GM20431 (cell line): ENCODE results near the gene HGFAC.

Experiments
- in situ Hi-C: fragments of 300-500 bp; cut with MseI, MboI; formaldehyde crosslinking; loops from one replicate; pipeline ENCODE4 v1.15.0; 2020; ENCODE audit warnings: low sequenced_read_pairs; ENCODE audit not compliant: unreplicated experiment

Gene HGFAC

GRCh38 chr4:3423406-3423805, 18.4 kb upstream of the HGFAC start:
- in situ Hi-C loops = no loop called here

GRCh38 chr4:3423952-3424351, 17.8 kb upstream of the HGFAC start:
- in situ Hi-C loops = no loop called here

GRCh38 chr4:3424522-3425095, 17.2 kb upstream of the HGFAC start:
- in situ Hi-C loops = no loop called here

DNA sequence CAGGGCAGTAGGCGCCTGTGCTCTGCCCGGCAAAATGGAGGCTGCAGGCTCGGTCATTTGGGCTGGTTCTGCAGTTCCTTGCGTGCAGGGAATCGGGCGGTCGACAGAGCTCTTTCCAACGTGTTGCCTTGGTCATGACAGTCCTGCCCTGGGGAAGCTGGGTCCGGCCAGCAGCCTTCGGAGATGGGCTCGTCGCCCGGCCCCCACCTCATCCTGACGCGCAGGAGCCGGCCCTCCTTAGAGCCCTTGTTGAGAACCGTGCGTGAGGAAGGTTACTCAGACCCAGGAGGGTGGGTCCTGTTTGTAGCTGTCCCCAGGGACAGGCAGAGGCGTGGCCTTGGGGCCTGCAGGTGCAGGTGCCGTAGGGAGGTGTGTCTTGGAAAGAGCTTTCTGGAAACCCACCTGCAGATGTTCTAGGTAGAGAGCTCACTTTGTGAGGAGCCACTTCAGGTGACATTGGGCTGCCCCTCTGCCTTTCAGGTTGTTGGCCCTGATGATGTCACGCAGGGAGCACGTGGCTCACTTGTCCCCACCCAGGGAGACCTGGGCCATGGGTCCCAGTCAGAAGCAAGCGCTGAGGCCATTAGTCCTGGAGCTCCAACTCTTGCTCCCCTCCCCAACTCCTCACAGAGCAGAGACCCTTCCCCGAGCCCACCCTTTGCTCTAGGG, 15.2 kb upstream of the HGFAC start:
- in situ Hi-C loops = no loop called here

GRCh38 chr4:3427134-3427476, 14.7 kb upstream of the HGFAC start:
- in situ Hi-C loops = no loop called here

GRCh38 chr4:3427706-3428446, 13.9 kb upstream of the HGFAC start:
- in situ Hi-C loops = no loop called here

DNA sequence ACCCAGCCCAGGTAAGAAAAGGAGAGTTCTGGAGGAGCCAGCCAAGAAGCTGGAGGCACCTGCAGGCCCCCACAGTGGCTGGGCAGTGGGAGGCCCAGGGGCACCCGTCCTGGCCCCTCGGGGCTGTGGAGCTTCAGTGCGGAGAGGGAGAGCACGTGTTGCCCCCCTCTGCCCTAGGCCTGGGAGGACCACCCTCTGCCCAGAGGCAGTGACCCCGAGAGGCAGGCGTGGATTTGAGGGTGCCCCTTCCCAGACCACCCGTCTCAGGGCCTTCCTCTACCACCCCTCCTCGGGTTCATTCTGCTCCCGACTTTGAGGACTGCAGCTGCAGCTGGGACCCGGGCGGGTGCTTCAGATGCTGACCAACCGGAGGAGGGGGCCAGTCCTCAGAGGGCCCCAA, 12.1 kb upstream of the HGFAC start:
- in situ Hi-C loops = no loop called here

DNA sequence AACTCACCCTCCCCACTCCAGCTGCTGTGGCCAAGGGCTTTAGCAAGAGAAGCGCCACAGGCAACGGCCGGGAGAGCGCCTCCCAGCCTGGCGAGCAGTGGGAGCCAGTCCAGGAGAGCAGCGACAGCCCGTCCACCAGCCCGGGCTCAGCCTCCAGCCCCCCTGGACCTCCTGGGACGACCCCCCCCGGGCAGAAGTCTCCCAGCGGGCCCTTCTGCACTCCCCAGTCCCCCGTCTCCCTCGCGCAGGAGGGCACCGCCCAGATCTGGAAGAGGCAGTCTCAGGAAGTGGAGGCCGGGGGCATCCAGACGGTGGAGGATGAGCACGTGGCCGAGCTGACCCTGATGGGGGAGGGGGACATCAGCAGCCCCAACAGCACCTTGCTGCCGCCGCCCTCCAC, 11.2 kb upstream of the HGFAC start:
- in situ Hi-C loops = no loop called here

DNA sequence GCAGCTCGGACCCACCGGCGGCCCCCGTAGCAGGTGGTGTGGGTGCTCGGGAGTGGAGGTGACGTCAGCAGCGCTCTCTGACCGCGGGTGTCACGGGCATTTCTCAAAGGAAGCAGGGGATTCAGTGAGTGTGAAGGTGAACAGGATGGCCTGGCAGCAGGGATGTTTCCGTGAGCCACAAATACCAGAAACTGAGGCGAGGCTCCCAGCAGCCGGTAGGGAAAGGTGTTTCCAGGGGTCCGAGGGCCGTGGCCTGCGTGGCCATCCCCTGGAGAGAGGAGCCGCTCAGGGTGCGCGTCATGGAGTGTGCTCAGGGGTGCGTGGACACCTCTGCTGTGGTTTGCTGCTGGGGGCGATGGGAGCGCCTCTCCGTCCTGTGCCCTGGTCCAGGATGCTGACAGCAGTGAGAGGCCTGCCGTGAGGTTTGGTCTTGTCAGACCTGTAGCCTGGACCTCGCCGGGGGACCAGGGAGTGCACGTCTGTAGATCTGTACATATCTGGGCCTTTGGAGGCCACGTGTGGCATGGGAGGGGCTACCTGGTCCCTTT, 10.2 kb upstream of the HGFAC start:
- in situ Hi-C loops = no loop called here

DNA sequence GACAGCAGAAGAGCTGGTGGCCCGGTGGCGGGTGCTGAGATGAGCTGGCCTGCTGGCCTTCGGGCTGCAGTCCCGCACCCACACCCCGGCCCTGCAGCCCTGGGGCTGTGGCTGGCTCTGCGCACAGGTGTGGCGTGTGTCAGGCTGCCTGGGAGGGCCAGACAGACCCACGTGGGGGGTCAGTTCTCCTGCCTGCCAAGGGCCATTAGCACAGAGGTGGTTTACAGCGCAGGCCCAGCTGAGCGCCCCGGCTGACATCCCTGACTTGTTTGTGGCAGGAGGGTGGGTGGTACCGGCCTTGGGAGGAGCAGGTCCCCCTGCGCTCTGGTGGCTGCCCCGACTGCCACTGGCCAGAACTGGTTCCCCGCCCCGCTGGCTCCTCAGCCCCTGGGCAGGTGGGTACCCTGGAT, 9.4 kb upstream of the HGFAC start:
- in situ Hi-C loops = no loop called here

- in situ Hi-C loops = no loop called here
Observed at GRCh38 chr4:3433138-3433869, 8.5 kb upstream of the HGFAC start.

DNA sequence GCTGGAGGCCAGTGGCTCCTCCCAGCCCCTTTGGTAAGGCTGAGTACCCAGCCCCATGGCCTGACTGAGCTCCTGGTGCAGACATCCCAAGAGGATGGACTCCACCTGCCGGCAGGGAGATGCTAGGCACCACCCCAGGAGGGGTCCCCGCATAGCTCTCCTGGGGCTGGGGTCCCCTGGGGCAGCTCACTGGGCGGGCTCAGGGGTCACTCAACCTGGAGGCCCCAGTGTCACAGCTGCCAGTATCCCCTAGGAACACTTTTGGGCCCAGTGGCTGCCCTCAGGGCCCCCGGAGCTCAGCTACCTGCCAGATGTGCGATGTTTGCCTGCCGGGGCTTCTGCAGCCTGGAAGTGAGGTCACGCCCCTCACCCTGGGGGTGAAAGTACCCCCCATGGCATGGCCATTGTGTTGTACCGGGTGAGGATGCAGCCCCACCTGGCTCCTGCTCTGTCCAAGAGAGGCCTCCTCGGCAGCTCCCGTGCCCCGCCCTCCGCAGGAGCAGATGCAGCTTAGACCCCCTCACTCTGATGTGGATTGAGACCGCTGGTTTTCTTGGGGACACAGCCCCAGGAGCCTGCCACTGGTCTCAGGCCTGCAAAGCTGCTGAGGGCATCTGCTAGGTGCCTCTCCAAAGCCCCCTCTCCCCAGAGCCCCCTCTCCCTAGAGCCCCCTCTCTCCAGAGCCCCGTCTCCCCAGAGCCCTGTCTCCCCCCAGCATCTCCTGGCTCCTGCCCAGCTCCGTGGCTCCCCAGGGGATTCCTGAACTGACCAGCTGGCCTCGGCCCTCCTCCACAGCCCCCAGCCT, 6.7 kb upstream of the HGFAC start:
- in situ Hi-C loops = no loop called here

DNA sequence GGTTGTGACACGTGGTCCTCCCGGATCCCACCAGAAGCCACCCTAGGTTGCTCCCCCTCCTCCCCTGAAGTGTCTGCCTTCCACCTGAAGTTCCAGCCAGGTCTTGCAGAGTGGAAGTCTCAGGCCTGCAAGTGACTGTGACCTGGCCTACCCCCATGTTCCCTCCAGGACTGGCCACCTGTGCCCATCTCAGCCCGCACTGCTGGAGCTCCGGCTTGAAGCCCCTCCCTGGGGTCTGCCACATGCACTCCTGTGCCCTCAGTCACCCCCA, 6.1 kb upstream of the HGFAC start:
- in situ Hi-C loops = no loop called here

DNA sequence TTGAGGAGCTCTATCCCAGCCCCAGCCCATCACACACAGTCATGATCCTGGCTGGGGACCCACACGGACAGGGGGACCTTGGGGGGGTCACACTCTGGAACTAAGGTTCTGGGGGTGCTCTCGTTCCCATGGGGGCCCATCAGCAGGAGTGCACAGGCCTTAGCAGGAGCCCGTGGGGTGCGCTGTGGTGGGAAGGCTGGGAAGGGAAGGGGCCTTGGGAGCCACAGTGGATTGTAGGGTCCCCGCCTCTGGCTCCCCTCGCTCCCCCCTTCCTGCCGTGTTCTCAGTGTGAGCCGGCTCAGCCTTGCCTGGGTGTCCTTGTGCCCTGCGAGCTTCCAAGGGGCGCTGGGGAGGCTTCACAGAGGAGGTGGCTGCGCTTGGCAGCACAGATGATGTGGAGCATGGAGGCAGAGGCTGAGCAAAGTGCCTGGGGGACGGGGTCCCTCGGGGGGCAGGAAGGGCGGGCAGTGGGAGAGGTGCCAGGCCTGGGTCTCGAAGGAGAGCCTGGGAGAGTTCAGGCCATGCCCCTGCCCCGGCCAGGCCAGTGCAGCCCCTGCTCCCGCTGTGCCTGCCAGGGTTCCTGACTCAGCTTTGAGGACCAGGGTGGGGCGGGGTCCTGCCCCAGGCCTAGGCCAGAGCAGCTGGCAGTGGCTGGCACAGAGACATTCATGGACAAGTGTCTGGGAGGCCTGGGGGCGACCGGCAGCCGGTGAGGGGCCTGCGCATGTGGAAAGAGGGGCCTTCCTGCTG, 5.5 kb upstream of the HGFAC start:
- in situ Hi-C loops = no loop called here

- in situ Hi-C loops = no loop called here
Observed at GRCh38 chr4:3436798-3437581, 4.8 kb upstream of the HGFAC start.

DNA sequence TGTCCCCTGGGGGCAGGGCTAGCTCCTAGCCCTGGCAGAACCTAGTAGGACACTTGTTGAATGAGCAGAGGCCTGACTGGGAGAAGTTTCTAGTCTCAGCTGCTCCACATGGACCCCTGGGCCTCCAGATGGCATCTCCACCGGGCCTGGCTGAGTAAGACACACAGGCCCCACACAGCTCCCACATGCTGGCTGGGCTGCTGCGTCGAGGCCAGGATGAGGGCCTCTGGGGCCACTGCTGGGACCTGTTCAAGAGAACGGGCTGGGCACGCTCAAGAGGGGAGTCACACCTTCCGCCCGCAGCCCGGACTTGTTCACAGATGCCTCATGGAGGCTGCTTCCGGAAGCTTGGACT, 4.2 kb upstream of the HGFAC start:
- in situ Hi-C loops = no loop called here

GRCh38 chr4:3437998-3438846, 3.5 kb upstream of the HGFAC start:
- in situ Hi-C loops = no loop called here

GRCh38 chr4:3438847-3439180, 3.0 kb upstream of the HGFAC start:
- in situ Hi-C loops = no loop called here
